HEK293 (cell line): ENCODE results near the gene CEP89.
A peak's percentile ranks its signal among the peaks of the same experiment; 100 is the strongest.

ENCODE experiments used
- CTCF ChIA-PET: fragments of 350-600 bp; formaldehyde crosslinking; extraction: SDS; loops from one replicate; lab custom pipeline; 2021; ENCODE audit warnings: antibody characterized with exemption; lab: Yijun Ruan, JAX
- POLR2A ChIA-PET: fragments of 300-600 bp; formaldehyde crosslinking; extraction: SDS; loops from one replicate; lab custom pipeline; 2020; ENCODE audit warnings: antibody characterized with exemption, inconsistent platforms; lab: Yijun Ruan, JAX
- H3K27ac ChIP-seq: fragments of 200-500 bp; sonication (Bioruptor generic); 2 replicates; pipeline ENCODE4 v1.5.1; 2014; ENCODE audit warnings: low read depth, low read length, control low read depth, inconsistent platforms; ENCODE audit errors: extremely low read depth
- H3K36me3 ChIP-seq, 2 experiments: fragments of 200-500 bp in 1 of 2; sonication (Bioruptor generic) in 1 of 2; 1 replicate in 1 of 2; 2 replicates in 1 of 2; pipeline ENCODE4 v1.5.1; 2014 to 2017; ENCODE audit warnings: inconsistent platforms in 2 of 2, low read length in 2 of 2; ENCODE audit not compliant: control insufficient read depth in 2 of 2, insufficient read depth in 1 of 2
- H3K4me1 ChIP-seq: fragments of 200-500 bp; sonication (Bioruptor generic); 2 replicates; pipeline ENCODE4 v1.5.1; 2014; ENCODE audit warnings: mild to moderate bottlenecking, low read length, inconsistent platforms; ENCODE audit not compliant: control insufficient read depth, insufficient read depth
- H3K4me3 ChIP-seq: 2 replicates; pipeline ENCODE4 v1.5.1; 2011; ENCODE audit warnings: low read depth, mild to moderate bottlenecking, control low read depth, low read length, moderate library complexity
- H3K9me3 ChIP-seq: fragments of 200-500 bp; sonication (Bioruptor generic); 2 replicates; pipeline ENCODE4 v1.5.1; 2014; ENCODE audit warnings: low read depth, low read length, inconsistent platforms; ENCODE audit not compliant: control insufficient read depth, insufficient read depth
- PRDM1 ChIP-seq: fragments of 450-650 bp; formaldehyde crosslinking; IDR thresholded peaks from 2 replicates; pipeline ENCODE4; 2016; ENCODE audit warnings: missing biosample characterization, missing genetic modification characterization
- PRDM6 ChIP-seq: fragments of 450-650 bp; formaldehyde crosslinking; IDR thresholded peaks from 2 replicates; pipeline ENCODE4 v1.5.1; 2017; ENCODE audit warnings: missing biosample characterization, missing genetic modification characterization
- REPIN1 ChIP-seq: fragments of 450-650 bp; formaldehyde crosslinking; IDR thresholded peaks from 2 replicates; pipeline ENCODE4 v1.5.1; 2017; ENCODE audit warnings: missing biosample characterization, missing genetic modification characterization, low read depth
- SP2 ChIP-seq: fragments of 450-650 bp; formaldehyde crosslinking; IDR thresholded peaks from 2 replicates; pipeline ENCODE4 v1.5.1; 2016; ENCODE audit warnings: missing biosample characterization, missing genetic modification characterization
- WT1 ChIP-seq: fragments of 450-650 bp; formaldehyde crosslinking; IDR thresholded peaks from 2 replicates; pipeline ENCODE4 v1.5.1; 2016; ENCODE audit warnings: missing biosample characterization, missing genetic modification characterization
- YY2 ChIP-seq: fragments of 450-650 bp; formaldehyde crosslinking; IDR thresholded peaks from 2 replicates; pipeline ENCODE4 v1.5.1; 2016; ENCODE audit warnings: missing biosample characterization, missing genetic modification characterization
- ZBTB10 ChIP-seq: fragments of 450-650 bp; formaldehyde crosslinking; IDR thresholded peaks from 2 replicates; pipeline ENCODE4 v1.5.1; 2016; ENCODE audit warnings: missing biosample characterization, missing genetic modification characterization
- ZNF132 ChIP-seq: fragments of 450-650 bp; formaldehyde crosslinking; IDR thresholded peaks from 2 replicates; pipeline ENCODE4 v1.5.1; 2017; ENCODE audit warnings: missing biosample characterization, missing genetic modification characterization, borderline replicate concordance
- ZNF18 ChIP-seq: fragments of 450-650 bp; formaldehyde crosslinking; IDR thresholded peaks from 2 replicates; pipeline ENCODE4 v1.5.1; 2016; ENCODE audit warnings: missing biosample characterization, missing genetic modification characterization
- ZNF202 ChIP-seq: fragments of 450-650 bp; formaldehyde crosslinking; IDR thresholded peaks from 2 replicates; pipeline ENCODE4 v1.5.1; 2016; ENCODE audit warnings: missing biosample characterization, missing genetic modification characterization, borderline replicate concordance
- ZNF214 ChIP-seq: fragments of 450-650 bp; formaldehyde crosslinking; IDR thresholded peaks from 2 replicates; pipeline ENCODE4 v1.5.1; 2017; ENCODE audit warnings: missing biosample characterization, mild to moderate bottlenecking, missing genetic modification characterization, borderline replicate concordance
- ZNF248 ChIP-seq: fragments of 450-650 bp; formaldehyde crosslinking; IDR thresholded peaks from 2 replicates; pipeline ENCODE4 v1.5.1; 2017; ENCODE audit warnings: missing biosample characterization, missing genetic modification characterization
- ZNF350 ChIP-seq: fragments of 450-650 bp; formaldehyde crosslinking; IDR thresholded peaks from 2 replicates; pipeline ENCODE4 v1.5.0; 2017; ENCODE audit warnings: missing biosample characterization, mild to moderate bottlenecking, missing genetic modification characterization
- ZNF404 ChIP-seq: fragments of 450-650 bp; formaldehyde crosslinking; IDR thresholded peaks from 2 replicates; pipeline ENCODE4 v1.5.1; 2017; ENCODE audit warnings: missing biosample characterization, missing genetic modification characterization
- ZNF416 ChIP-seq: fragments of 450-650 bp; formaldehyde crosslinking; IDR thresholded peaks from 2 replicates; pipeline ENCODE4 v1.5.1; 2016; ENCODE audit warnings: missing biosample characterization, missing genetic modification characterization
- ZNF433 ChIP-seq: fragments of 450-650 bp; formaldehyde crosslinking; IDR thresholded peaks from 2 replicates; pipeline ENCODE4 v1.5.1; 2016; ENCODE audit warnings: missing biosample characterization, missing genetic modification characterization, low read depth
- ZNF529 ChIP-seq: fragments of 450-650 bp; formaldehyde crosslinking; IDR thresholded peaks from 2 replicates; pipeline ENCODE4 v1.5.1; 2017; ENCODE audit warnings: missing genetic modification characterization, missing biosample characterization; ENCODE audit not compliant: insufficient replicate concordance
- ZNF596 ChIP-seq: fragments of 450-650 bp; IDR thresholded peaks from 2 replicates; pipeline ENCODE4 v1.5.0; 2018; ENCODE audit warnings: missing biosample characterization, mild to moderate bottlenecking, missing genetic modification characterization, moderate library complexity
- ZNF610 ChIP-seq: fragments of 450-650 bp; formaldehyde crosslinking; IDR thresholded peaks from 2 replicates; pipeline ENCODE4 v1.5.1; 2016; ENCODE audit warnings: missing biosample characterization, missing genetic modification characterization, borderline replicate concordance
- ZNF629 ChIP-seq: fragments of 450-650 bp; formaldehyde crosslinking; IDR thresholded peaks from 2 replicates; pipeline ENCODE4 v1.5.1; 2017; ENCODE audit warnings: missing biosample characterization, missing genetic modification characterization
- ZNF792 ChIP-seq: fragments of 450-650 bp; formaldehyde crosslinking; IDR thresholded peaks from 2 replicates; pipeline ENCODE4 v1.5.1; 2016; ENCODE audit warnings: missing biosample characterization, missing genetic modification characterization
- ZXDB ChIP-seq: fragments of 450-650 bp; formaldehyde crosslinking; IDR thresholded peaks from 2 replicates; pipeline ENCODE4 v1.5.1; 2016; ENCODE audit warnings: missing biosample characterization, missing genetic modification characterization
- TF ChIP-seq, protein P1 (sequence below): fragments of 450-650 bp; formaldehyde crosslinking; IDR thresholded peaks from 2 replicates; pipeline ENCODE4 v1.5.1; 2016; ENCODE audit warnings: missing biosample characterization, missing genetic modification characterization
- TF ChIP-seq, protein P2 (sequence below): fragments of 450-650 bp; formaldehyde crosslinking; IDR thresholded peaks from 2 replicates; pipeline ENCODE4 v1.5.1; 2016; ENCODE audit warnings: missing biosample characterization, missing genetic modification characterization

Gene CEP89

GRCh38 chr19:32910094-32910493 lies 61.7 kb downstream of the CEP89 start:
- ChIA-PET POLR2A (no interaction called here), CTCF (interaction anchor here (1.1 kb wide), 1 partner anchor 12 kb away, joined by 3 read pairs; no protein-coding TSS in a partner anchor)
- H3K4me3 ChIP-seq: no peak overlapping the region
- H3K9me3 ChIP-seq: peaks cover 3% of the 10 kb centered on the region
- H3K4me1 ChIP-seq: no peaks in the 10 kb centered on the region
- no peak overlapping the region for H3K27ac ChIP-seq
- TF ChIP-seq ZNF596 (tag by site-specific recombination) (peak; percentile 97), ZNF350 (no peak), ZNF433 (tag by site-specific recombination) (no peak), ZNF404 (tag by site-specific recombination) (no peak)
- H3K36me3 ChIP-seq: peaks cover 22 to 66% of the 10 kb centered on the region in 2 experiments

- CTCF ChIA-PET: interaction anchor here (0.5 to 1.1 kb wide), 3 partner anchors 9 to 219 kb away, joined by 3 read pairs; no protein-coding TSS in a partner anchor
- H3K4me3 ChIP-seq: no peak overlapping the region
Observed at GRCh38 chr19:32909257-32909656, 62.5 kb downstream of the CEP89 start.

More at GRCh38 chr19:32909257-32909656, 62.5 kb downstream of the CEP89 start:
- Histone ChIP-seq H3K9me3 (peaks cover 3% of the 10 kb centered on the region), H3K36me3 (peaks cover 18 to 60% of the 10 kb centered on the region in 2 experiments)
- no peak for TF ChIP-seq ZNF792
- no peak for TF ChIP-seq WT1 (tag by site-specific recombination)
- no peak for TF ChIP-seq ZNF529
- no peak for TF ChIP-seq PRDM6 (tag by site-specific recombination)
- no peak for TF ChIP-seq YY2 (tag by site-specific recombination)
- TF ChIP-seq ZBTB10 (tag by site-specific recombination): no peak
- TF ChIP-seq ZNF610 (tag by site-specific recombination): no peak
- TF ChIP-seq ZNF18 (tag by site-specific recombination): no peak
- TF ChIP-seq ZNF132 (tag by site-specific recombination): no peak
- no peak for TF ChIP-seq ZNF214 (tag by site-specific recombination)
- TF ChIP-seq ZNF629 (tag by site-specific recombination): no peak
- TF ChIP-seq ZNF416 (tag by site-specific recombination): no peak
- no peak for TF ChIP-seq ZNF202 (tag by site-specific recombination)
- no peak for TF ChIP-seq ZXDB (tag by site-specific recombination)
- no peak for TF ChIP-seq SP2 (tag by site-specific recombination)
- no peak for TF ChIP-seq PRDM1 (tag by site-specific recombination)
- no peak for TF ChIP-seq REPIN1 (tag by site-specific recombination)
- TF ChIP-seq, protein P1, sequence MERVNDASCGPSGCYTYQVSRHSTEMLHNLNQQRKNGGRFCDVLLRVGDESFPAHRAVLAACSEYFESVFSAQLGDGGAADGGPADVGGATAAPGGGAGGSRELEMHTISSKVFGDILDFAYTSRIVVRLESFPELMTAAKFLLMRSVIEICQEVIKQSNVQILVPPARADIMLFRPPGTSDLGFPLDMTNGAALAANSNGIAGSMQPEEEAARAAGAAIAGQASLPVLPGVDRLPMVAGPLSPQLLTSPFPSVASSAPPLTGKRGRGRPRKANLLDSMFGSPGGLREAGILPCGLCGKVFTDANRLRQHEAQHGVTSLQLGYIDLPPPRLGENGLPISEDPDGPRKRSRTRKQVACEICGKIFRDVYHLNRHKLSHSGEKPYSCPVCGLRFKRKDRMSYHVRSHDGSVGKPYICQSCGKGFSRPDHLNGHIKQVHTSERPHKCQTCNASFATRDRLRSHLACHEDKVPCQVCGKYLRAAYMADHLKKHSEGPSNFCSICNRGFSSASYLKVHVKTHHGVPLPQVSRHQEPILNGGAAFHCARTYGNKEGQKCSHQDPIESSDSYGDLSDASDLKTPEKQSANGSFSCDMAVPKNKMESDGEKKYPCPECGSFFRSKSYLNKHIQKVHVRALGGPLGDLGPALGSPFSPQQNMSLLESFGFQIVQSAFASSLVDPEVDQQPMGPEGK (tag by site-specific recombination): no peak
- TF ChIP-seq, protein P2, sequence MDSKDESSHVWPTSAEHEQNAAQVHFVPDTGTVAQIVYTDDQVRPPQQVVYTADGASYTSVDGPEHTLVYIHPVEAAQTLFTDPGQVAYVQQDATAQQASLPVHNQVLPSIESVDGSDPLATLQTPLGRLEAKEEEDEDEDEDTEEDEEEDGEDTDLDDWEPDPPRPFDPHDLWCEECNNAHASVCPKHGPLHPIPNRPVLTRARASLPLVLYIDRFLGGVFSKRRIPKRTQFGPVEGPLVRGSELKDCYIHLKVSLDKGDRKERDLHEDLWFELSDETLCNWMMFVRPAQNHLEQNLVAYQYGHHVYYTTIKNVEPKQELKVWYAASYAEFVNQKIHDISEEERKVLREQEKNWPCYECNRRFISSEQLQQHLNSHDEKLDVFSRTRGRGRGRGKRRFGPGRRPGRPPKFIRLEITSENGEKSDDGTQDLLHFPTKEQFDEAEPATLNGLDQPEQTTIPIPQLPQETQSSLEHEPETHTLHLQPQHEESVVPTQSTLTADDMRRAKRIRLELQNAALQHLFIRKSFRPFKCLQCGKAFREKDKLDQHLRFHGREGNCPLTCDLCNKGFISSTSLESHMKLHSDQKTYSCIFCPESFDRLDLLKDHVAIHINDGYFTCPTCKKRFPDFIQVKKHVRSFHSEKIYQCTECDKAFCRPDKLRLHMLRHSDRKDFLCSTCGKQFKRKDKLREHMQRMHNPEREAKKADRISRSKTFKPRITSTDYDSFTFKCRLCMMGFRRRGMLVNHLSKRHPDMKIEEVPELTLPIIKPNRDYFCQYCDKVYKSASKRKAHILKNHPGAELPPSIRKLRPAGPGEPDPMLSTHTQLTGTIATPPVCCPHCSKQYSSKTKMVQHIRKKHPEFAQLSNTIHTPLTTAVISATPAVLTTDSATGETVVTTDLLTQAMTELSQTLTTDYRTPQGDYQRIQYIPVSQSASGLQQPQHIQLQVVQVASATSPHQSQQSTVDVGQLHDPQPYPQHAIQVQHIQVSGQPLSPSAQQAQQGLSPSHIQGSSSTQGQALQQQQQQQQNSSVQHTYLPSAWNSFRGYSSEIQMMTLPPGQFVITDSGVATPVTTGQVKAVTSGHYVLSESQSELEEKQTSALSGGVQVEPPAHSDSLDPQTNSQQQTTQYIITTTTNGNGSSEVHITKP (tag by site-specific recombination): no peak
- TF ChIP-seq ZNF248 (tag by site-specific recombination): no peak
- TF ChIP-seq, all 188 proteins: peak for 0
- Histone ChIP-seq H3K4me1 (no peaks in the 10 kb centered on the region), H3K27ac (no peak overlapping the region)
- POLR2A ChIA-PET: no interaction called here
